Endothelial cell of umbilical vein (primary cell): Measurements from ENCODE around the gene EPC1.

Experiments used
- CTCF ChIP-seq, 2 donors: IDR thresholded peaks; 1 replicate in 1 of 2; 2 replicates in 1 of 2; pipeline ENCODE4 v1.5.1; 2011; ENCODE audit warnings: low read length in 2 of 2, mild to moderate bottlenecking in 2 of 2, moderate library complexity in 2 of 2, control low read depth in 1 of 2, inconsistent platforms in 1 of 2, low read depth in 1 of 2; ENCODE audit not compliant: insufficient read depth in 1 of 2; ENCODE audit errors: extremely low read depth in 1 of 2
- FOS ChIP-seq: IDR thresholded peaks from 2 replicates; pipeline ENCODE4 v1.6.1; 2011; ENCODE audit warnings: mild to moderate bottlenecking, low read length, moderate library complexity, borderline replicate concordance; ENCODE audit not compliant: insufficient read depth
- GATA2 ChIP-seq: IDR thresholded peaks from 2 replicates; pipeline ENCODE4 v1.7.0; 2011; ENCODE audit warnings: low read depth, mild to moderate bottlenecking, moderate library complexity, mixed read lengths, low read length; ENCODE audit not compliant: insufficient read length, insufficient read depth
- MYC ChIP-seq: IDR thresholded peaks from one replicate; pipeline ENCODE4 v1.6.1; 2011; ENCODE audit warnings: mild to moderate bottlenecking, low read depth, low read length
- POLR2AphosphoS5 ChIP-seq: IDR thresholded peaks from 2 replicates; pipeline ENCODE4 v1.6.1; 2012; ENCODE audit warnings: low read depth, mild to moderate bottlenecking, control low read depth, low read length, moderate library complexity; ENCODE audit not compliant: insufficient read depth

- TF ChIP-seq CTCF (IDR thresholded peaks at IDR 0.05; ENCODE audit: extremely low read depth in 1 of 2, insufficient read depth in 1 of 2, low read depth in 1 of 2, low read length in 2 of 2) (no peak), FOS (no peak), POLR2AphosphoS5 (no peak), GATA2 (no peak), MYC (no peak)
These were observed 106.5 kb downstream of the EPC1 start for GRCh38 chr10:32240471-32240870.
